H1 (cell line): ENCODE results near the gene SBSN.

ENCODE experiments used
- BCL11A ChIP-seq, 2 experiments: IDR thresholded peaks; one replicate each; pipeline ENCODE4 v1.6.1; 2011; ENCODE audit warnings: low read depth in 2 of 2, low read length in 2 of 2, mild to moderate bottlenecking in 2 of 2
- BRCA1 ChIP-seq: IDR thresholded peaks from 2 replicates; pipeline ENCODE4 v1.6.1; 2012; ENCODE audit warnings: low read depth, low read length, improper control_type of control experiment
- CHD2 ChIP-seq: IDR thresholded peaks from 2 replicates; pipeline ENCODE4 v1.6.1; 2012; ENCODE audit warnings: low read length, improper control_type of control experiment
- CREB1 ChIP-seq: IDR thresholded peaks from 2 replicates; pipeline ENCODE4 v1.6.1; 2012; ENCODE audit warnings: inconsistent platforms
- CTCF ChIP-seq, 3 experiments: IDR thresholded peaks; 1 replicate in 2 of 3; 2 replicates in 1 of 3; pipeline versions ENCODE4 v1.5.1 to v1.6.1; 2011; ENCODE audit warnings: low read length in 3 of 3, mild to moderate bottlenecking in 3 of 3, inconsistent platforms in 2 of 3, low read depth in 1 of 3, moderate library complexity in 1 of 3; ENCODE audit not compliant: insufficient read depth in 1 of 3; ENCODE audit errors: control extremely low read depth in 1 of 3
- EZH2 ChIP-seq: fragments of 200-600 bp; sonication (generic); IDR thresholded peaks from 2 replicates; pipeline ENCODE4 v1.7.1; 2012; ENCODE audit warnings: low read depth, mild to moderate bottlenecking, moderate library complexity, low read length, inconsistent platforms; ENCODE audit not compliant: severe bottlenecking
- NRF1 ChIP-seq: IDR thresholded peaks from 2 replicates; pipeline ENCODE4 v1.6.1; 2011; ENCODE audit warnings: mild to moderate bottlenecking, low read depth, low read length, improper control_type of control experiment
- POLR2A ChIP-seq, 2 experiments: IDR thresholded peaks; 1 replicate in 1 of 2; 2 replicates in 1 of 2; pipeline ENCODE4 v1.6.1; 2011; ENCODE audit warnings: low read depth in 2 of 2, low read length in 2 of 2, mild to moderate bottlenecking in 2 of 2; ENCODE audit errors: control extremely low read depth in 1 of 2

GRCh38 chr19:35534803-35535480, 6.8 kb upstream of the SBSN start:
- TF ChIP-seq BCL11A (IDR thresholded peaks at IDR 0.05; ENCODE audit: low read depth in 2 of 2, low read length in 2 of 2), result no peak
- TF ChIP-seq POLR2A (IDR thresholded peaks at IDR 0.05; ENCODE audit: control extremely low read depth in 1 of 2, low read depth in 2 of 2, low read length in 2 of 2), result no peak
- TF ChIP-seq EZH2, result no peak
- no peak for TF ChIP-seq CTCF (IDR thresholded peaks at IDR 0.05; ENCODE audit: control extremely low read depth in 1 of 3, insufficient read depth in 1 of 3, low read depth in 1 of 3, low read length in 3 of 3)
- TF ChIP-seq BRCA1, result no peak
- no peak for TF ChIP-seq CHD2
- no peak for TF ChIP-seq NRF1
- no peak for TF ChIP-seq CREB1
